Thyroid gland (tissue), 4 donors: Measurements from ENCODE around the gene DPAGT1. TPM values are rescaled to one million over a fixed set of nuclear protein-coding genes. Genes with fewer than 3 reads are reported as not detected.

Source experiments
- DNase-seq, 2 donors: peaks; one replicate each; pipeline ENCODE4 v3.0.0-alpha.2; 2019
- H3K27ac ChIP-seq, 3 donors: fragments of 200-600 bp; sonication (generic); 1 replicate in 2 of 3; 2 replicates in 1 of 3; pipeline ENCODE4 v1.5.1; 2016 to 2019; ENCODE audit warnings: mild to moderate bottlenecking in 1 of 3, moderate library complexity in 1 of 3
- H3K27me3 ChIP-seq: fragments of 200-600 bp; sonication (generic); one replicate; pipeline ENCODE4 v1.5.1; 2019
- H3K36me3 ChIP-seq, 2 donors: fragments of 200-600 bp; sonication (generic); one replicate each; pipeline ENCODE4 v1.5.1; 2016 to 2019
- H3K4me1 ChIP-seq, 2 donors: fragments of 200-600 bp; sonication (generic); one replicate each; pipeline ENCODE4 v1.5.1; 2017 to 2019
- H3K4me3 ChIP-seq, 3 donors: fragments of 200-600 bp; sonication (generic); replicated peaks in 1 of 3; 1 replicate in 2 of 3; 2 replicates in 1 of 3; pipeline ENCODE4 v1.5.1; 2016; ENCODE audit warnings: mild to moderate bottlenecking in 1 of 3
- H3K9me3 ChIP-seq: fragments of 200-600 bp; sonication (generic); one replicate; pipeline ENCODE4 v1.5.1; 2017
- POLR2A ChIP-seq, 2 donors: fragments of 450-650 bp; IDR thresholded peaks; one replicate each; pipeline ENCODE4 v1.6.1; 2017; ENCODE audit warnings: antibody characterized with exemption in 2 of 2, mild to moderate bottlenecking in 2 of 2, moderate library complexity in 1 of 2
- WGBS, 2 donors: methylation state at CpG; one replicate each; pipeline ENCODE4 v1.1.5; 2017; 5-methylcytosine and 5-hydroxymethylcytosine counted together
- intact Hi-C: fragments of 100-400 bp; cut with DNase I; formaldehyde crosslinking; loops from one replicate; pipeline ENCODE4 v1.15.1; 2023
- total RNA-seq, 4 donors: library from RNA; depleted of rRNA; stranded (reverse); fragments of >200 nt; gene quantifications; one replicate each; pipeline ENCODE4 v1.2.3, GENCODE V29; 2016
- TF ChIP-seq, protein P1 (sequence below), 6 experiments: fragments of 200-600 bp in 3 of 6; fragments of 450-650 bp in 3 of 6; sonication (generic) in 3 of 6; IDR thresholded peaks; one replicate each; pipeline ENCODE4 v1.5.1; 2016 to 2019; ENCODE audit warnings: antibody characterized with exemption in 6 of 6, mild to moderate bottlenecking in 2 of 6, inconsistent platforms in 1 of 6, moderate library complexity in 1 of 6

The DPAGT1 gene
- total RNA-seq, 4 donors from 2014 or later: 29.8 to 42.8 (median 38.7) TPM

- peak overlapping the region; percentile 91 to 94 (median 91) for H3K27ac ChIP-seq
- no peaks in the 10 kb centered on the region for H3K9me3 ChIP-seq
- intact Hi-C loops: no loop called here
- DNase-seq: peak; percentile 37 to 41
- 2 to 5% methylated on average over 14 to 30 of the region's 81 CpGs for WGBS, 2 donors
- TF ChIP-seq, protein P1, sequence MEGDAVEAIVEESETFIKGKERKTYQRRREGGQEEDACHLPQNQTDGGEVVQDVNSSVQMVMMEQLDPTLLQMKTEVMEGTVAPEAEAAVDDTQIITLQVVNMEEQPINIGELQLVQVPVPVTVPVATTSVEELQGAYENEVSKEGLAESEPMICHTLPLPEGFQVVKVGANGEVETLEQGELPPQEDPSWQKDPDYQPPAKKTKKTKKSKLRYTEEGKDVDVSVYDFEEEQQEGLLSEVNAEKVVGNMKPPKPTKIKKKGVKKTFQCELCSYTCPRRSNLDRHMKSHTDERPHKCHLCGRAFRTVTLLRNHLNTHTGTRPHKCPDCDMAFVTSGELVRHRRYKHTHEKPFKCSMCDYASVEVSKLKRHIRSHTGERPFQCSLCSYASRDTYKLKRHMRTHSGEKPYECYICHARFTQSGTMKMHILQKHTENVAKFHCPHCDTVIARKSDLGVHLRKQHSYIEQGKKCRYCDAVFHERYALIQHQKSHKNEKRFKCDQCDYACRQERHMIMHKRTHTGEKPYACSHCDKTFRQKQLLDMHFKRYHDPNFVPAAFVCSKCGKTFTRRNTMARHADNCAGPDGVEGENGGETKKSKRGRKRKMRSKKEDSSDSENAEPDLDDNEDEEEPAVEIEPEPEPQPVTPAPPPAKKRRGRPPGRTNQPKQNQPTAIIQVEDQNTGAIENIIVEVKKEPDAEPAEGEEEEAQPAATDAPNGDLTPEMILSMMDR (IDR thresholded peaks at IDR 0.05): no peak
- no peak for TF ChIP-seq POLR2A (IDR thresholded peaks at IDR 0.05)
- H3K36me3 ChIP-seq: peaks cover 9 to 11% of the 10 kb centered on the region in 2 donors
- H3K27me3 ChIP-seq: no peaks in the 10 kb centered on the region
- H3K4me3 ChIP-seq: peak overlapping the region; percentile 56 to 79 (median 69)
- H3K4me1 ChIP-seq: peaks cover 12 to 26% of the 10 kb centered on the region in 2 donors
Measured at GRCh38 chr11:119093942-119094815, 7.5 kb downstream of the DPAGT1 start.

GRCh38 chr11:119092880-119093842 is 8.5 kb downstream of the DPAGT1 start:
- H3K27me3 ChIP-seq: no peaks in the 10 kb centered on the region
- TF ChIP-seq, protein P1 (IDR thresholded peaks at IDR 0.05): no peak
- no peak for TF ChIP-seq POLR2A (IDR thresholded peaks at IDR 0.05)
- DNase-seq: peak; percentile 47 to 49
- 57 to 60% methylated on average over 12 of the region's 12 CpGs for WGBS, 2 donors
- intact Hi-C loops: no loop called here
- H3K36me3 ChIP-seq: peaks cover 7 to 11% of the 10 kb centered on the region in 2 donors
- H3K4me3 ChIP-seq: peak overlapping the region in 2 of 3 donors; percentile 69 to 79
- H3K4me1 ChIP-seq: peaks cover 12 to 32% of the 10 kb centered on the region in 2 donors
- H3K27ac ChIP-seq: peak overlapping the region in 1 of 3 donors; percentile 91
- no peaks in the 10 kb centered on the region for H3K9me3 ChIP-seq

DNA sequence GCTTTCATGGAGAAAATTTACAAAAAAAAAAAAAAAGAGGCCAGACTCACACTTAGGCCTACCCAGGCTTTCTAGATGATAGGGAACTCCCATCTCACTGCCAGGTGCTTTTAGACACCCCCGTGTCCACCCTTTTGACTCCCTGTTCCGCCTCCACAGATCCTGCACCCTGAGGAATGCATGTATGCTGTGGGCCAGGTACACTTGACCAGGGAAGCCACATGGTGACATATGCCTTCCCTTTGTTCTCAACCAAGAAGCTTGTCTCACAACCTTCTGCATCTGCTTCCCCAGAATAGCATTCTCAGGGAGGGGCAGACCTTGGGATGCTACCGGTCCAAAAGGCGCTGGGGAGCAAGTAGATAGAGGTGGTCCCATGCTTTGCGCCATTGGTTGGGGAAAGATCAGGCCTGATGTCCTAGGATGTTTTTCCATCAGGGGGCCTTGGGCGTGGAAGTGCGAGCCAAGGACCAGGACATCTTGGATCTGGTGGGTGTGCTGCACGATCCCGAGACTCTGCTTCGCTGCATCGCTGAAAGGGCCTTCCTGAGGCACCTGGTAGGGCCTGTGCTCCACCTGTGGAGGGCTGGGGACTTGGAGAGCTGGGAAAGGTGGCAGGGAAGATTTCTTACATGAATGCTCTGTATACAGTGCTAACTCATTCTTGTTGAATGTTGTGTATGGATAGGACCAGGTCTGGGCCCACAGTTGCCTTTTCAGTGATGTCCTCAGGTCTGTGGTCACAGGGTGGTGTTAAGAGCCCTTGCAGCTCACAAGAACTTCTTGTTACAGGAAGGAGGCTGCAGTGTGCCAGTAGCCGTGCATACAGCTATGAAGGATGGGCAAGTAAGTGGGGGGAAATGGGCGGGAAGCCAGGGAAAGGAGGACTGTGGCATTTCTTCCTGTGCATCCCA is 9.4 kb downstream of the DPAGT1 start:
- no peaks in the 10 kb centered on the region for H3K9me3 ChIP-seq
- intact Hi-C loops: no loop called here
- no peaks in the 10 kb centered on the region for H3K27me3 ChIP-seq
- no peak overlapping the region for H3K4me3 ChIP-seq
- H3K36me3 ChIP-seq: peaks cover 0 to 2% of the 10 kb centered on the region in 2 donors
- H3K4me1 ChIP-seq: peaks cover 12 to 39% of the 10 kb centered on the region in 2 donors
- WGBS, 2 donors: 74 to 81% methylated on average over 12 to 13 of the region's 13 CpGs
- no peak overlapping the region for H3K27ac ChIP-seq
- TF ChIP-seq, protein P1 (IDR thresholded peaks at IDR 0.05): no peak
- TF ChIP-seq POLR2A (IDR thresholded peaks at IDR 0.05): no peak
- peak; percentile 30 to 66 for DNase-seq

DNA sequence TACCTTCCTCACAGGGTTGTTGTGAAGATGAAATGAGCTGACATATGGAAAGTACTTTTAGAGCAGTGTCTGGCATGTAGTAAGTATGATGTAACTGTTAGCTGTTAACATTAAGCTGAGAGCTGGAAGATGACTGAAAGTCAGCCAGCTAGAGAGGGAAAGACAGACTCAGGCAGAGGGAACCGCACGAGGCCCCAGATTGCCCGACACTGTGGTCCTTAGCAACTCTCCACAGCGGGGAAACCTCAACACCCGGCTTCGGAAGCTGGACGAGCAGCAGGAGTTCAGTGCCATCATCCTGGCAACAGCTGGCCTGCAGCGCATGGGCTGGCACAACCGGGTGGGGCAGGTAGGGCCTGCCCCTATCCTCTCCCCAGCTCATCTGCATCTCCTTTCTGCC is 10.5 kb downstream of the DPAGT1 start:
- H3K9me3 ChIP-seq: no peaks in the 10 kb centered on the region
- WGBS, 2 donors: 85 to 86% methylated on average over 9 of the region's 9 CpGs
- no peak for TF ChIP-seq POLR2A (IDR thresholded peaks at IDR 0.05)
- TF ChIP-seq, protein P1 (IDR thresholded peaks at IDR 0.05): no peak
- no peaks in the 10 kb centered on the region for H3K36me3 ChIP-seq
- H3K27me3 ChIP-seq: no peaks in the 10 kb centered on the region
- intact Hi-C loops: no loop called here
- H3K27ac ChIP-seq: no peak overlapping the region
- H3K4me1 ChIP-seq: peaks cover 12 to 40% of the 10 kb centered on the region in 2 donors
- no peak for DNase-seq
- H3K4me3 ChIP-seq: no peak overlapping the region
